ENCODE measurements around the gene TXK. TPM values are rescaled to one million over a fixed set of nuclear protein-coding genes. Genes with fewer than 3 reads are reported as not detected.

The TXK gene
- total RNA-seq, 1 donor from 2014 or later: not detected

DNA sequence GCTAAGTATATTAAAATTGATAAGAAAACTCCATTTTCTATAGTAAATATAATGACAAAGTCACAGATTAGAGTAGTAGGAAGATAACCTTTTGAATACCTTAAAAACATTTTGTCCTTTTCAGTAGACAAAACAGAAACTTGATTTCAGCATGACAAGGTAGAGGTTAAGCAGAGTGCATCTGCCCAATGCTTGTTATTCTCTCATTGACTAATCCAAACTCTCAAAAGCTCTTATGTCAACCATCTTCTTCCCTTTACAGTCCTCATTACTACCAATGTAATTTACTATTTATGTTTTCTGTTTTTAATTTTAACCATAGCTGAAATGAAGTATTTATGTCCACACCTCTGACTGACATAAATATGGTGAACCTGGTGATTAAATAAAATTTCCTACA lies 106.4 kb downstream of the TXK start:
- H3K4me1 Mint-ChIP-seq: peaks cover 5% of the 10 kb centered on the region
- H3K27ac Mint-ChIP-seq (ENCODE audit: unreplicated experiment): no peak overlapping the region
- no peaks in the 10 kb centered on the region for H3K36me3 Mint-ChIP-seq (ENCODE audit: low read depth)
- no peak overlapping the region for H3K4me3 Mint-ChIP-seq
- H3K9me3 Mint-ChIP-seq: no peaks in the 10 kb centered on the region
- TF ChIP-seq, protein P1, sequence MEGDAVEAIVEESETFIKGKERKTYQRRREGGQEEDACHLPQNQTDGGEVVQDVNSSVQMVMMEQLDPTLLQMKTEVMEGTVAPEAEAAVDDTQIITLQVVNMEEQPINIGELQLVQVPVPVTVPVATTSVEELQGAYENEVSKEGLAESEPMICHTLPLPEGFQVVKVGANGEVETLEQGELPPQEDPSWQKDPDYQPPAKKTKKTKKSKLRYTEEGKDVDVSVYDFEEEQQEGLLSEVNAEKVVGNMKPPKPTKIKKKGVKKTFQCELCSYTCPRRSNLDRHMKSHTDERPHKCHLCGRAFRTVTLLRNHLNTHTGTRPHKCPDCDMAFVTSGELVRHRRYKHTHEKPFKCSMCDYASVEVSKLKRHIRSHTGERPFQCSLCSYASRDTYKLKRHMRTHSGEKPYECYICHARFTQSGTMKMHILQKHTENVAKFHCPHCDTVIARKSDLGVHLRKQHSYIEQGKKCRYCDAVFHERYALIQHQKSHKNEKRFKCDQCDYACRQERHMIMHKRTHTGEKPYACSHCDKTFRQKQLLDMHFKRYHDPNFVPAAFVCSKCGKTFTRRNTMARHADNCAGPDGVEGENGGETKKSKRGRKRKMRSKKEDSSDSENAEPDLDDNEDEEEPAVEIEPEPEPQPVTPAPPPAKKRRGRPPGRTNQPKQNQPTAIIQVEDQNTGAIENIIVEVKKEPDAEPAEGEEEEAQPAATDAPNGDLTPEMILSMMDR (conservative IDR thresholded peaks at IDR 0.05): no peak
- no peak for DNase-seq (ENCODE audit: low read depth, low spot score)
- peaks cover 4% of the 10 kb centered on the region for H3K27me3 Mint-ChIP-seq (ENCODE audit: low read depth)

DNA sequence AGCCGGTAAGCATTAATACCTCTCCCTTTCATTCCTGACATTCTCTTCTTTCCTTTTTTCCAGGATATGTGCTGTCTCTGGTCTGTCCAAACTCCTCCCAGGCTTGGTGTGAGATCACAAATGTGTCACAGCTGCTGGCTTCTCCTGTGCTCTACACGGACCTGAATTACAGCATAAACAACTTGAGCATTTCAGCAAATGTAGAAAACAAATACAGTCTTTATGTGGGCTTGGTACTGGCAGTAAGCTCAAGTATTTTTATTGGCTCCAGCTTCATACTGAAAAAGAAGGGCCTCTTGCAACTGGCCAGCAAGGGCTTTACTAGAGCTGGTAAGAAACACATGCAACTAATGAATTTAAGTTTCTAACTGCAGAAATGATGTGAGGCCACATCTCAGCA lies 109.0 kb downstream of the TXK start:
- TF ChIP-seq, protein P1 (conservative IDR thresholded peaks at IDR 0.05): no peak
- H3K9me3 Mint-ChIP-seq: no peaks in the 10 kb centered on the region
- peaks cover 19% of the 10 kb centered on the region for H3K27me3 Mint-ChIP-seq (ENCODE audit: low read depth)
- H3K4me3 Mint-ChIP-seq: no peak overlapping the region
- no peaks in the 10 kb centered on the region for H3K36me3 Mint-ChIP-seq (ENCODE audit: low read depth)
- H3K27ac Mint-ChIP-seq (ENCODE audit: unreplicated experiment): no peak overlapping the region
- DNase-seq (ENCODE audit: low read depth, low spot score): no peak
- peaks cover 5% of the 10 kb centered on the region for H3K4me1 Mint-ChIP-seq

DNA sequence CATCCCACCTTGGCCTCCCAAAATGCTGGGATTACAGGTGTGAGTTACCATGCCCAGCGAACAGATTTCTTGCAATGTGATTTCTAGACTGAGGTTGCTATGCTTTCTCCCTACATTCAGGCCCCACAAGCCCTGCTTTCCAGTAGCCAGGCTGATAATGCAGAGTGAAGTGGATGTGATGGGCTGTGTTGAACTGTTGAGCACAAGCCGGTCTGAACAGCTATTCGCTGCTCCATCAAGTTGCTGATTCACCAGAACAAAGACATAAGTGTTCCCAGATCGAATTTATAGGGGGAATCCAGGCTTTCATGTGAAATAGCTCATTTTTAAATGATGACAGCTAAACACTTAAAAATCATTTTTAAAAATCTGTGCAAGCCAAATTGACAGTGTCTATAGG lies 109.5 kb downstream of the TXK start:
- DNase-seq (ENCODE audit: low read depth, low spot score): no peak
- H3K9me3 Mint-ChIP-seq: no peaks in the 10 kb centered on the region
- peaks cover 24% of the 10 kb centered on the region for H3K27me3 Mint-ChIP-seq (ENCODE audit: low read depth)
- no peaks in the 10 kb centered on the region for H3K36me3 Mint-ChIP-seq (ENCODE audit: low read depth)
- no peak overlapping the region for H3K4me3 Mint-ChIP-seq
- peaks cover 5% of the 10 kb centered on the region for H3K4me1 Mint-ChIP-seq
- TF ChIP-seq, protein P1 (conservative IDR thresholded peaks at IDR 0.05): no peak
- no peak overlapping the region for H3K27ac Mint-ChIP-seq (ENCODE audit: unreplicated experiment)

DNA sequence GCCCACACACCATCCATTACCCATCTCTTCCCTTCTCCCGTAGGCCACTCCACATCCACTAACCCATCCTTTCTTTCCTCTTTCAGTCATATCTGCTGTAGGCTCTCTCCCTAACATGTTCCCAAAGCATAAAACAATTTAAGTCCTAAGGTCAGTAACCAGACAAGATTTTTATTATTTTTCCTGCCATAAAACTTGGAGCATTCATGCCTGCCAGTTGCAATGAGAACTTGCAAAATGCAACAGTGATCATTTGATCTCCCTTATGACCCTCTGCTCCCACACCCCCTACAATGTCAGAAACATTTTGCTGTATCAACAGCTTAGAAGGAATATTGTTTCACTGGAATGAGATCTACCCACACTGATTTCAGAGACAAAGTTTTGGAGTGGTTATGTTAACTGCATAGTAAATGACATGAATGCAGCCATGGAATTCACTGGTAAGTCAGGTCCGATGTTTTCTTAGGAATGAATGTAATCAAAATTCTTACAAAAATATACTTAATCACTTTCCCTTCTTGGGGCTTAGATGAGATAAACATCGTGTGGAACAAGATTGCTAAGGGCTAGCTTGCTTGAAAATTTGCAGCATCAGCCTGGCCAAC lies 111.8 kb downstream of the TXK start:
- no peak overlapping the region for H3K4me3 Mint-ChIP-seq
- H3K36me3 Mint-ChIP-seq (ENCODE audit: low read depth): no peaks in the 10 kb centered on the region
- H3K4me1 Mint-ChIP-seq: peaks cover 5% of the 10 kb centered on the region
- H3K27me3 Mint-ChIP-seq (ENCODE audit: low read depth): peaks cover 46% of the 10 kb centered on the region
- no peaks in the 10 kb centered on the region for H3K9me3 Mint-ChIP-seq
- DNase-seq (ENCODE audit: low read depth, low spot score): no peak
- no peak overlapping the region for H3K27ac Mint-ChIP-seq (ENCODE audit: unreplicated experiment)
- TF ChIP-seq, protein P1 (conservative IDR thresholded peaks at IDR 0.05): no peak

DNA sequence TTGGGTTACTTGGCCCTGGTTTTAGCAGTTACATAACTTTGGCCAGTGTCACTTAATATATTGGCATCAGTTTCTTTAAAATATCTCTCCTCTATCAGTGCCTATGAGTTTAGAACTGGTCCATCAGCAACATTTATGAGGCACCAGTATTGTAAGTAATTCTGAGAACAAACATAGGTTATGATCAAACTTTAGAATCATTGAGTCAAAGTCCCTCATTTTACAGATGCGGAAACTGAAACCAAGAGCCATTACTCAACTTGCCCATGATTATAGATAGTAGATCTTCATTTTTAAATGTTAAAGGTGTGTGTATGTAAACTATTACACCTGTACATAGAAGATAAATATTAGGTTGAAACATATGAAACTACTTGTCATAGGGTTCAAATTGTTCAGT lies 113.0 kb downstream of the TXK start:
- H3K4me1 Mint-ChIP-seq: peaks cover 7% of the 10 kb centered on the region
- TF ChIP-seq, protein P1 (conservative IDR thresholded peaks at IDR 0.05): no peak
- H3K9me3 Mint-ChIP-seq: no peaks in the 10 kb centered on the region
- H3K36me3 Mint-ChIP-seq (ENCODE audit: low read depth): no peaks in the 10 kb centered on the region
- no peak overlapping the region for H3K4me3 Mint-ChIP-seq
- peaks cover 56% of the 10 kb centered on the region for H3K27me3 Mint-ChIP-seq (ENCODE audit: low read depth)
- DNase-seq (ENCODE audit: low read depth, low spot score): no peak
- no peak overlapping the region for H3K27ac Mint-ChIP-seq (ENCODE audit: unreplicated experiment)
